Central memory CD8-positive, alpha-beta T cell (primary cell): ENCODE results near the gene SMYD3.
A peak's percentile ranks its signal among the peaks of the same experiment; 100 is the strongest.

Source experiments
- ATAC-seq: fragments of 150-1000 bp; cut with Tn5 transposase; replicated peaks from 2 replicates; pipeline ENCODE4 v1.10.0; 2022; ENCODE audit warnings: mild to moderate bottlenecking, moderate FRiP score, moderate number of reproducible peaks; ENCODE audit not compliant: poor library complexity, severe bottlenecking; ENCODE audit errors: extremely low read depth
- DNase-seq, 2 donors: peaks; one replicate each; pipeline ENCODE4 v3.0.0; 2021; ENCODE audit warnings: low spot score in 2 of 2
- H3K27ac Mint-ChIP-seq: one replicate; pipeline ENCODE4 v1.8.0; 2022; ENCODE audit warnings: low read depth, mild to moderate bottlenecking, moderate library complexity, mixed read lengths
- H3K27me3 Mint-ChIP-seq: one replicate; pipeline ENCODE4 v1.8.0; 2022; ENCODE audit warnings: mixed read lengths
- H3K36me3 Mint-ChIP-seq: one replicate; pipeline ENCODE4 v1.8.0; 2022; ENCODE audit warnings: mild to moderate bottlenecking, moderate library complexity, mixed read lengths; ENCODE audit not compliant: insufficient read depth
- H3K4me1 Mint-ChIP-seq: one replicate; pipeline ENCODE4 v1.8.0; 2022; ENCODE audit warnings: mixed read lengths
- H3K4me3 Mint-ChIP-seq: one replicate; pipeline ENCODE4 v1.8.0; 2022; ENCODE audit warnings: mild to moderate bottlenecking, moderate library complexity, mixed read lengths
- H3K9me3 Mint-ChIP-seq: one replicate; pipeline ENCODE4 v1.8.0; 2022; ENCODE audit warnings: mixed read lengths

Gene SMYD3

GRCh38 chr1:246506674-246507481 lies at the start of gene SMYD3:
Gene SMYD3, minus strand, starts transcription at chr1:246507279.
- Mint-ChIP-seq H3K27me3 (no peaks in the 10 kb centered on the region), H3K4me3 (peak within 1 kb of the TSS; percentile 83), H3K36me3 (peaks cover 7% of the 10 kb centered on the region), H3K27ac (peak within 1 kb of the TSS; percentile 49), H3K4me1 (peaks cover 36% of the 10 kb centered on the region), H3K9me3 (no peaks in the 10 kb centered on the region)
- peak; percentile 75 for ATAC-seq
- peak; percentile 61 for DNase-seq

GRCh38 chr1:246554201-246554600 lies 47.1 kb upstream of the SMYD3 start:
- H3K9me3 Mint-ChIP-seq = no peaks in the 10 kb centered on the region
- H3K36me3 Mint-ChIP-seq = peaks cover 51% of the 10 kb centered on the region
- DNase-seq (no peak), ATAC-seq (no peak)
- no peaks in the 10 kb centered on the region for H3K27me3 Mint-ChIP-seq
- H3K4me3 Mint-ChIP-seq = no peak overlapping the region
- peaks cover 8% of the 10 kb centered on the region for H3K4me1 Mint-ChIP-seq
- no peak overlapping the region for H3K27ac Mint-ChIP-seq

GRCh38 chr1:246552110-246552509 lies 45.0 kb upstream of the SMYD3 start:
- H3K27me3 Mint-ChIP-seq = no peaks in the 10 kb centered on the region
- no peak overlapping the region for H3K4me3 Mint-ChIP-seq
- H3K4me1 Mint-ChIP-seq = peaks cover 6% of the 10 kb centered on the region
- DNase-seq (no peak), ATAC-seq (no peak)
- H3K36me3 Mint-ChIP-seq = peaks cover 53% of the 10 kb centered on the region
- H3K9me3 Mint-ChIP-seq = no peaks in the 10 kb centered on the region
- H3K27ac Mint-ChIP-seq = no peak overlapping the region

- no peak for ATAC-seq
- H3K27ac Mint-ChIP-seq = no peak overlapping the region
These were observed 43.3 kb upstream of the SMYD3 start for GRCh38 chr1:246550402-246550801.

GRCh38 chr1:246549665-246550064 lies 42.6 kb upstream of the SMYD3 start:
- Mint-ChIP-seq H3K4me1 (peaks cover 6% of the 10 kb centered on the region), H3K4me3 (no peak overlapping the region), H3K36me3 (peaks cover 56% of the 10 kb centered on the region), H3K9me3 (no peaks in the 10 kb centered on the region), H3K27ac (no peak overlapping the region), H3K27me3 (no peaks in the 10 kb centered on the region)
- no peak for DNase-seq
- no peak for ATAC-seq

More at GRCh38 chr1:246550402-246550801, 43.3 kb upstream of the SMYD3 start:
- Mint-ChIP-seq H3K4me1 (peaks cover 6% of the 10 kb centered on the region), H3K9me3 (no peaks in the 10 kb centered on the region), H3K4me3 (no peak overlapping the region), H3K27me3 (no peaks in the 10 kb centered on the region), H3K36me3 (peaks cover 59% of the 10 kb centered on the region)
- DNase-seq = no peak

GRCh38 chr1:246544001-246544400 lies 36.9 kb upstream of the SMYD3 start:
- ATAC-seq = no peak
- no peak overlapping the region for H3K27ac Mint-ChIP-seq
- no peak overlapping the region for H3K4me3 Mint-ChIP-seq
- no peaks in the 10 kb centered on the region for H3K9me3 Mint-ChIP-seq
- H3K36me3 Mint-ChIP-seq = peaks cover 57% of the 10 kb centered on the region
- H3K4me1 Mint-ChIP-seq = no peaks in the 10 kb centered on the region
- H3K27me3 Mint-ChIP-seq = no peaks in the 10 kb centered on the region
- no peak for DNase-seq

- DNase-seq (no peak), ATAC-seq (no peak)
- Mint-ChIP-seq H3K4me1 (no peaks in the 10 kb centered on the region), H3K27me3 (no peaks in the 10 kb centered on the region), H3K27ac (no peak overlapping the region), H3K4me3 (no peak overlapping the region), H3K9me3 (no peaks in the 10 kb centered on the region), H3K36me3 (peaks cover 35% of the 10 kb centered on the region)
These were observed 33.8 kb upstream of the SMYD3 start for GRCh38 chr1:246540738-246541491.

- DNase-seq (no peak), ATAC-seq (no peak)
- no peak overlapping the region for H3K27ac Mint-ChIP-seq
- no peaks in the 10 kb centered on the region for H3K4me1 Mint-ChIP-seq
- H3K27me3 Mint-ChIP-seq = no peaks in the 10 kb centered on the region
- no peaks in the 10 kb centered on the region for H3K9me3 Mint-ChIP-seq
- no peak overlapping the region for H3K4me3 Mint-ChIP-seq
- H3K36me3 Mint-ChIP-seq = peaks cover 19% of the 10 kb centered on the region
These were observed 30.8 kb upstream of the SMYD3 start for GRCh38 chr1:246537887-246538286.

GRCh38 chr1:246537441-246537840 lies 30.4 kb upstream of the SMYD3 start:
- no peaks in the 10 kb centered on the region for H3K9me3 Mint-ChIP-seq
- ATAC-seq (no peak), DNase-seq (no peak)
- H3K27ac Mint-ChIP-seq = no peak overlapping the region
- no peaks in the 10 kb centered on the region for H3K4me1 Mint-ChIP-seq
- peaks cover 18% of the 10 kb centered on the region for H3K36me3 Mint-ChIP-seq
- peaks cover 3% of the 10 kb centered on the region for H3K27me3 Mint-ChIP-seq
- H3K4me3 Mint-ChIP-seq = no peak overlapping the region

GRCh38 chr1:246534114-246534513 lies 27.0 kb upstream of the SMYD3 start:
- H3K36me3 Mint-ChIP-seq = peaks cover 2% of the 10 kb centered on the region
- no peaks in the 10 kb centered on the region for H3K9me3 Mint-ChIP-seq
- H3K27ac Mint-ChIP-seq = no peak overlapping the region
- H3K27me3 Mint-ChIP-seq = peaks cover 19% of the 10 kb centered on the region
- no peak overlapping the region for H3K4me3 Mint-ChIP-seq
- no peaks in the 10 kb centered on the region for H3K4me1 Mint-ChIP-seq
- ATAC-seq (no peak), DNase-seq (no peak)

GRCh38 chr1:246533371-246533905 lies 26.4 kb upstream of the SMYD3 start:
- Mint-ChIP-seq H3K36me3 (no peaks in the 10 kb centered on the region), H3K4me1 (no peaks in the 10 kb centered on the region), H3K9me3 (no peaks in the 10 kb centered on the region), H3K27me3 (peaks cover 19% of the 10 kb centered on the region), H3K4me3 (no peak overlapping the region), H3K27ac (no peak overlapping the region)
- ATAC-seq (no peak), DNase-seq (no peak)

GRCh38 chr1:246532519-246532918 lies 25.4 kb upstream of the SMYD3 start:
- ATAC-seq (no peak), DNase-seq (no peak)

GRCh38 chr1:246530482-246530881 lies 23.4 kb upstream of the SMYD3 start:
- Mint-ChIP-seq H3K9me3 (no peaks in the 10 kb centered on the region), H3K27me3 (peaks cover 19% of the 10 kb centered on the region), H3K36me3 (no peaks in the 10 kb centered on the region), H3K4me3 (no peak overlapping the region), H3K27ac (no peak overlapping the region), H3K4me1 (peaks cover 14% of the 10 kb centered on the region)
- ATAC-seq (no peak), DNase-seq (no peak)

More at GRCh38 chr1:246532519-246532918, 25.4 kb upstream of the SMYD3 start:
- Mint-ChIP-seq H3K4me1 (peaks cover 8% of the 10 kb centered on the region), H3K4me3 (no peak overlapping the region), H3K9me3 (no peaks in the 10 kb centered on the region), H3K27me3 (peaks cover 19% of the 10 kb centered on the region), H3K27ac (no peak overlapping the region), H3K36me3 (no peaks in the 10 kb centered on the region)
